Muscle layer of colon (tissue), 2 donors: ENCODE data around the gene SSH2.

ENCODE experiments used
- H3K27ac ChIP-seq: one replicate; pipeline ENCODE4 v1.7.0; 2013; ENCODE audit warnings: low read depth, mild to moderate bottlenecking, low read length, moderate library complexity
- H3K27me3 ChIP-seq, 2 donors: one replicate each; pipeline ENCODE4 v1.7.0; 2013; ENCODE audit warnings: low read length in 2 of 2, mild to moderate bottlenecking in 2 of 2; ENCODE audit not compliant: insufficient read depth in 2 of 2, control insufficient read depth in 1 of 2
- H3K36me3 ChIP-seq: one replicate; pipeline ENCODE4 v1.7.0; 2013; ENCODE audit warnings: mild to moderate bottlenecking, low read length; ENCODE audit not compliant: insufficient read depth
- H3K4me1 ChIP-seq: one replicate; pipeline ENCODE4 v1.7.0; 2013; ENCODE audit warnings: mild to moderate bottlenecking, low read length; ENCODE audit not compliant: insufficient read depth
- H3K4me3 ChIP-seq, 2 donors: one replicate each; pipeline ENCODE4 v1.7.0; 2013; ENCODE audit warnings: low read length in 2 of 2, low read depth in 1 of 2, mild to moderate bottlenecking in 1 of 2, moderate library complexity in 1 of 2
- H3K9ac ChIP-seq: one replicate; pipeline ENCODE4 v1.7.0; 2013; ENCODE audit warnings: low read length
- H3K9me3 ChIP-seq: one replicate; pipeline ENCODE4 v1.7.0; 2013; ENCODE audit warnings: mild to moderate bottlenecking, low read length
- donor health status: abdominal sarcoma.
- donor health status: Adenocarcinoma of cecum.

SSH2 gene

DNA sequence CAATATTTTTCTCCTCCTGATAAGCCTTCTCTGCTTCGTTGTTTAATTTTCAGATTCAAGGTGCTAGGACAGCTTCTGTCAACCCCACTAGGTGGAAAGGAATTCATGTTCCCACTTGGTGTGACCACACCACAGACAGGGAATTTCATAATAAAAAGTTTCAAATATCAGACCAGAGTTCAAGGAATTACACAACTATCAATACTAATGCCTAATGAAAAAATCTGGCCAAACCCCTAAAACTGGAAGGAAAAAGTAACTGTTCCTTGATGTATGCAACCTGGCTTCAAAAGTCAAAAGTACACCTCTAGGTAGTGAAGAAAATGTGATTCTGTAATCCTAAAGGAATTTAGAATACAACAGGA lies 219.5 kb downstream of the SSH2 start:
- Histone ChIP-seq H3K4me3 (no peak overlapping the region), H3K27me3 (no peaks in the 10 kb centered on the region), H3K4me1 (peaks cover 13% of the 10 kb centered on the region), H3K27ac (no peak overlapping the region), H3K9me3 (no peaks in the 10 kb centered on the region), H3K9ac (no peak overlapping the region), H3K36me3 (no peaks in the 10 kb centered on the region)

GRCh38 chr17:29709866-29710519 lies 220.0 kb downstream of the SSH2 start:
- no peaks in the 10 kb centered on the region for H3K9me3 ChIP-seq
- peaks cover 13% of the 10 kb centered on the region for H3K4me1 ChIP-seq
- no peak overlapping the region for H3K9ac ChIP-seq
- H3K4me3 ChIP-seq: no peak overlapping the region
- H3K27ac ChIP-seq: no peak overlapping the region
- no peaks in the 10 kb centered on the region for H3K27me3 ChIP-seq
- H3K36me3 ChIP-seq: no peaks in the 10 kb centered on the region

DNA sequence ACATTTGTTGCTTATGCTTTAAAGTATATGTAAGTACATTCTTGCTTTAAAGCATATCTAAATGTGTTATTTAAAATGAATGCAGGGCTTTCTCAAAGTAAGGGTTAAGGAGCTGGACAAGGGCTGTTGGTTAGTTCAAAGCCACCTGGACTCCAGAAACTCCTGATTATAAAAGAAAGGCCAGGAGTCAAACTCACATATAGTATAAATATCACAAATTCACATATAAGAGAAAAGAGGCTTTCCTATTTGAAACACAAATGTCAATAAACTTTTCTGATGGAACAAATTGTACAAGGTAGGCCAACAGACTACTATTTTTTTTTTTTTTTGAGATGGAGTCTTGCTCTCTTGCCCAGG lies 222.8 kb downstream of the SSH2 start:
- Histone ChIP-seq H3K36me3 (no peaks in the 10 kb centered on the region), H3K4me1 (peaks cover 13% of the 10 kb centered on the region), H3K4me3 (no peak overlapping the region), H3K9me3 (no peaks in the 10 kb centered on the region), H3K27ac (no peak overlapping the region), H3K27me3 (no peaks in the 10 kb centered on the region), H3K9ac (no peak overlapping the region)

- H3K4me1 ChIP-seq: peaks cover 13% of the 10 kb centered on the region
- H3K27me3 ChIP-seq: no peaks in the 10 kb centered on the region
- no peak overlapping the region for H3K27ac ChIP-seq
- H3K9me3 ChIP-seq: no peaks in the 10 kb centered on the region
- H3K9ac ChIP-seq: no peak overlapping the region
- H3K4me3 ChIP-seq: no peak overlapping the region
- no peaks in the 10 kb centered on the region for H3K36me3 ChIP-seq
Measured at GRCh38 chr17:29706045-29706431, 224.0 kb downstream of the SSH2 start.

DNA sequence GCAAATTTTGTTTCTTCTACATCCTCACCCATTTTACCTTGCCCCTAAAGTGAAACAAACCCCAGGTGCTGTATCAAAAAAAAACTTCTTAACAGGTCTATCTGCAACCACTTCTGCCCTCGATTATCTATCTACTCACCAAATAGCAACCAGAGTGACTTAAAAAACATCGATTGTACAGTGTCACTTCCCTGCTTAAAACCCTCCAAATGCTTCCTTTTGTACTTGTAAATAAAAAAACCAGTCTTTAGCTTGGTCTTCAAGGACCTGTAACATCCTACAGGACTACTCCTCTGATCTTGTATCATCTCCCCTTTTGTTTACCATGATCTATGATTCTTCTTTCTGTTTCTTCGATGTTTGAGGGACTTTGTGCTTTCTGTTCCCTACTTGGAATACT lies 224.6 kb downstream of the SSH2 start:
- no peak overlapping the region for H3K4me3 ChIP-seq
- no peaks in the 10 kb centered on the region for H3K36me3 ChIP-seq
- H3K9ac ChIP-seq: no peak overlapping the region
- H3K4me1 ChIP-seq: peaks cover 10% of the 10 kb centered on the region
- no peak overlapping the region for H3K27ac ChIP-seq
- H3K27me3 ChIP-seq: no peaks in the 10 kb centered on the region
- H3K9me3 ChIP-seq: no peaks in the 10 kb centered on the region

GRCh38 chr17:29699283-29699682 lies 230.7 kb downstream of the SSH2 start:
- peaks cover 21% of the 10 kb centered on the region for H3K4me1 ChIP-seq
- no peak overlapping the region for H3K9ac ChIP-seq
- no peaks in the 10 kb centered on the region for H3K27me3 ChIP-seq
- H3K9me3 ChIP-seq: no peaks in the 10 kb centered on the region
- peak overlapping the region; percentile 36 for H3K27ac ChIP-seq
- H3K4me3 ChIP-seq: no peak overlapping the region
- H3K36me3 ChIP-seq: peaks cover 14% of the 10 kb centered on the region

DNA sequence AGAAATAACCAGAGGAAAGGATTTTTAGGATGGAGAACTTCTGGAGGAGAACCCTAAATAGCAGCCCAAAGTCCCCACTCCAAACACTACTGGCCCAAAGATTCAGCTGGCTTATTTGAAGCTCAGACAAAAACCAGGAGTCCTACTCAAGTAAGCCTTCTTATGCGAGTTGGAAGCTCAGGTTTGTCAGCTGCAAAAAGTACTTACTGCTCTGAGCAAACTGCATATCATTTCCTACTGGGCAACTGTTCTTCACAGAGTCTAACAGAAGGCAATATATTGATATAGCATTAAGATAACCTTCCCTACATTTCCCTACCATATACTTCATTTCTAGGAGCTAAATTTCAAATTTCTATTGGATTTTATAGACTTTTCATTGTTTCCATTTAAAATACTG lies 231.2 kb downstream of the SSH2 start:
- Histone ChIP-seq H3K36me3 (peaks cover 19% of the 10 kb centered on the region), H3K27ac (no peak overlapping the region), H3K4me1 (peaks cover 21% of the 10 kb centered on the region)

GRCh38 chr17:29698019-29698777 lies 231.8 kb downstream of the SSH2 start:
- H3K27me3 ChIP-seq: no peaks in the 10 kb centered on the region
- H3K36me3 ChIP-seq: peaks cover 20% of the 10 kb centered on the region
- no peak overlapping the region for H3K4me3 ChIP-seq
- no peaks in the 10 kb centered on the region for H3K9me3 ChIP-seq
- peaks cover 21% of the 10 kb centered on the region for H3K4me1 ChIP-seq
- no peak overlapping the region for H3K27ac ChIP-seq
- H3K9ac ChIP-seq: no peak overlapping the region

More for the DNA sequence above, 231.2 kb downstream of the SSH2 start:
- H3K27me3 ChIP-seq: no peaks in the 10 kb centered on the region
- H3K9ac ChIP-seq: no peak overlapping the region
- no peak overlapping the region for H3K4me3 ChIP-seq
- H3K9me3 ChIP-seq: no peaks in the 10 kb centered on the region

GRCh38 chr17:29697371-29697770 lies 232.7 kb downstream of the SSH2 start:
- H3K36me3 ChIP-seq: peaks cover 20% of the 10 kb centered on the region
- no peak overlapping the region for H3K9ac ChIP-seq
- no peak overlapping the region for H3K27ac ChIP-seq

GRCh38 chr17:29694918-29695563 lies 235.0 kb downstream of the SSH2 start:
- no peak overlapping the region for H3K27ac ChIP-seq
- H3K9me3 ChIP-seq: no peaks in the 10 kb centered on the region
- H3K4me3 ChIP-seq: no peak overlapping the region
- H3K9ac ChIP-seq: no peak overlapping the region
- peaks cover 20% of the 10 kb centered on the region for H3K36me3 ChIP-seq
- H3K27me3 ChIP-seq: no peaks in the 10 kb centered on the region
- H3K4me1 ChIP-seq: peaks cover 21% of the 10 kb centered on the region

More at GRCh38 chr17:29697371-29697770, 232.7 kb downstream of the SSH2 start:
- H3K4me1 ChIP-seq: peaks cover 21% of the 10 kb centered on the region
- no peaks in the 10 kb centered on the region for H3K27me3 ChIP-seq
- no peaks in the 10 kb centered on the region for H3K9me3 ChIP-seq
- H3K4me3 ChIP-seq: no peak overlapping the region

DNA sequence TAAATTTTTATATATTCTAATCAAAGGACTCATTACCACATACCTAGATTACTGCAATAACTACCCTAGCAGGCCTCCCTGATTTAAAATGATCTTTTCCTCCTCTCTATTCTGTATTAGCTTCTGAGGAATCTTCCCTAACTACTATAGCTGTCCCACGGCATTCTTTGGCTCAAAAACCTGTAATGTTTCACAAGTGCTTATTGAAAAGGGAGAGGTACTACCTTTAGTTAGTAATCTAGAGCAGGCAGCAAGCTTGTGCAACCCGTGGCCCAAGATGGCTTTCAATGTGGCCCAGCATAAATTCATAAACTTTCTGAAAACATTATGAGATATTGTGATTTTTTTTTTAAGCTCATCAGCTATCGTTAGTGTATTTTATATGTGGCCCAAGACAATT lies 236.3 kb downstream of the SSH2 start:
- Histone ChIP-seq H3K27me3 (no peaks in the 10 kb centered on the region), H3K9ac (no peak overlapping the region), H3K27ac (no peak overlapping the region), H3K36me3 (peaks cover 20% of the 10 kb centered on the region), H3K4me1 (peaks cover 8% of the 10 kb centered on the region), H3K9me3 (no peaks in the 10 kb centered on the region), H3K4me3 (no peak overlapping the region)
